OCI-LY1 (cell line): ENCODE measurements around the gene ACTR3C.

Source experiments
- H2AFZ ChIP-seq: fragments of 200-600 bp; sonication (generic), shearing (Covaris generic); 2 replicates; pipeline ENCODE4 v1.6.0; 2014; ENCODE audit warnings: antibody characterized with exemption, mild to moderate bottlenecking, low read length
- H3F3A ChIP-seq: fragments of 200-600 bp; sonication (generic), shearing (Covaris generic); 2 replicates; pipeline ENCODE4 v1.6.0; 2014; ENCODE audit warnings: mild to moderate bottlenecking, antibody characterized with exemption, low read length, moderate library complexity; ENCODE audit not compliant: insufficient read depth
- H3K27ac ChIP-seq: fragments of 200-600 bp; sonication (generic); 2 replicates; pipeline ENCODE4 v1.5.1; 2014; ENCODE audit warnings: low read length, mixed run types, mild to moderate bottlenecking, low read depth; ENCODE audit not compliant: poor library complexity, severe bottlenecking
- H3K27me3 ChIP-seq: fragments of 200-600 bp; sonication (generic); 2 replicates; pipeline ENCODE4 v1.6.0; 2014; ENCODE audit warnings: antibody characterized with exemption, mild to moderate bottlenecking, low read length, moderate library complexity; ENCODE audit not compliant: insufficient read depth
- H3K36me3 ChIP-seq: fragments of 200-600 bp; sonication (generic); 2 replicates; pipeline ENCODE4 v1.6.1; 2014; ENCODE audit warnings: mild to moderate bottlenecking, antibody characterized with exemption, low read length, moderate library complexity, mixed read lengths; ENCODE audit not compliant: insufficient read depth
- H3K4me1 ChIP-seq: fragments of 200-600 bp; sonication (generic); 2 replicates; pipeline ENCODE4 v1.5.1; 2014; ENCODE audit warnings: mild to moderate bottlenecking, low read length, moderate library complexity; ENCODE audit not compliant: insufficient read depth, severe bottlenecking
- H3K4me2 ChIP-seq: fragments of 200-600 bp; sonication (generic), shearing (Covaris generic); 2 replicates; pipeline ENCODE4 v1.6.1; 2014; ENCODE audit warnings: low read length
- H3K4me3 ChIP-seq: fragments of 200-600 bp; sonication (generic); 2 replicates; pipeline ENCODE4 v1.5.1; 2014; ENCODE audit warnings: low read length, low read depth, mild to moderate bottlenecking, mixed read lengths; ENCODE audit not compliant: poor library complexity, severe bottlenecking
- H3K79me2 ChIP-seq: fragments of 200-600 bp; shearing (Covaris generic); 2 replicates; pipeline ENCODE4 v1.6.1; 2016; ENCODE audit warnings: mixed run types, low read length, mixed read lengths; ENCODE audit not compliant: insufficient read depth
- H3K9ac ChIP-seq: fragments of 200-600 bp; sonication (generic), shearing (Covaris generic); 2 replicates; pipeline ENCODE4 v1.6.1; 2014; ENCODE audit warnings: mild to moderate bottlenecking, low read length, mixed read lengths
- H3K9me2 ChIP-seq: fragments of 200-600 bp; sonication (generic), shearing (Covaris generic); 2 replicates; pipeline ENCODE4 v1.6.1; 2014; ENCODE audit warnings: low read depth, mild to moderate bottlenecking, low read length, mixed read lengths
- H3K9me3 ChIP-seq: fragments of 200-600 bp; shearing (Covaris generic); 2 replicates; pipeline ENCODE4 v1.6.1; 2014; ENCODE audit warnings: low read length, mixed read lengths
- H4K20me1 ChIP-seq: fragments of 200-600 bp; sonication (generic), shearing (Covaris generic); 2 replicates; pipeline ENCODE4 v1.6.0; 2016; ENCODE audit warnings: mild to moderate bottlenecking, low read length; ENCODE audit not compliant: insufficient read depth
- EZH2 ChIP-seq: fragments of 200-600 bp; sonication (generic), shearing (Covaris generic); IDR thresholded peaks from 2 replicates; pipeline ENCODE4 v1.8.0; 2017; ENCODE audit warnings: borderline replicate concordance, mixed run types, mild to moderate bottlenecking, antibody characterized with exemption, low read length, moderate library complexity, mixed read lengths
- TF ChIP-seq, protein P1 (sequence below): fragments of 200-600 bp; sonication (generic), shearing (Covaris generic); IDR thresholded peaks from 2 replicates; pipeline ENCODE4 v1.5.1; 2017; ENCODE audit warnings: mild to moderate bottlenecking, antibody characterized with exemption, low read length, moderate library complexity, mixed read lengths

ACTR3C gene

GRCh38 chr7:150323682-150324372, 482 bp upstream of the ACTR3C start:
- H3K9ac ChIP-seq: peak overlapping the region; percentile 88
- H3K36me3 ChIP-seq: peaks cover 29% of the 10 kb centered on the region
- H3K79me2 ChIP-seq: no peaks in the 10 kb centered on the region
- peak overlapping the region; percentile 81 for H3K4me3 ChIP-seq
- H3K27ac ChIP-seq: peak overlapping the region; percentile 64
- H3K9me3 ChIP-seq: no peaks in the 10 kb centered on the region
- no peaks in the 10 kb centered on the region for H3K9me2 ChIP-seq
- peak overlapping the region; percentile 21; the same call in 1 of the 2 replicates for H2AFZ ChIP-seq
- H3F3A ChIP-seq: no peaks in the 10 kb centered on the region
- peaks cover 24% of the 10 kb centered on the region for H3K4me1 ChIP-seq
- H4K20me1 ChIP-seq: no peaks in the 10 kb centered on the region
- no peaks in the 10 kb centered on the region for H3K27me3 ChIP-seq
- H3K4me2 ChIP-seq: peak overlapping the region; percentile 93
- TF ChIP-seq EZH2: no peak
- TF ChIP-seq, protein P1, sequence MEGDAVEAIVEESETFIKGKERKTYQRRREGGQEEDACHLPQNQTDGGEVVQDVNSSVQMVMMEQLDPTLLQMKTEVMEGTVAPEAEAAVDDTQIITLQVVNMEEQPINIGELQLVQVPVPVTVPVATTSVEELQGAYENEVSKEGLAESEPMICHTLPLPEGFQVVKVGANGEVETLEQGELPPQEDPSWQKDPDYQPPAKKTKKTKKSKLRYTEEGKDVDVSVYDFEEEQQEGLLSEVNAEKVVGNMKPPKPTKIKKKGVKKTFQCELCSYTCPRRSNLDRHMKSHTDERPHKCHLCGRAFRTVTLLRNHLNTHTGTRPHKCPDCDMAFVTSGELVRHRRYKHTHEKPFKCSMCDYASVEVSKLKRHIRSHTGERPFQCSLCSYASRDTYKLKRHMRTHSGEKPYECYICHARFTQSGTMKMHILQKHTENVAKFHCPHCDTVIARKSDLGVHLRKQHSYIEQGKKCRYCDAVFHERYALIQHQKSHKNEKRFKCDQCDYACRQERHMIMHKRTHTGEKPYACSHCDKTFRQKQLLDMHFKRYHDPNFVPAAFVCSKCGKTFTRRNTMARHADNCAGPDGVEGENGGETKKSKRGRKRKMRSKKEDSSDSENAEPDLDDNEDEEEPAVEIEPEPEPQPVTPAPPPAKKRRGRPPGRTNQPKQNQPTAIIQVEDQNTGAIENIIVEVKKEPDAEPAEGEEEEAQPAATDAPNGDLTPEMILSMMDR: no peak

DNA sequence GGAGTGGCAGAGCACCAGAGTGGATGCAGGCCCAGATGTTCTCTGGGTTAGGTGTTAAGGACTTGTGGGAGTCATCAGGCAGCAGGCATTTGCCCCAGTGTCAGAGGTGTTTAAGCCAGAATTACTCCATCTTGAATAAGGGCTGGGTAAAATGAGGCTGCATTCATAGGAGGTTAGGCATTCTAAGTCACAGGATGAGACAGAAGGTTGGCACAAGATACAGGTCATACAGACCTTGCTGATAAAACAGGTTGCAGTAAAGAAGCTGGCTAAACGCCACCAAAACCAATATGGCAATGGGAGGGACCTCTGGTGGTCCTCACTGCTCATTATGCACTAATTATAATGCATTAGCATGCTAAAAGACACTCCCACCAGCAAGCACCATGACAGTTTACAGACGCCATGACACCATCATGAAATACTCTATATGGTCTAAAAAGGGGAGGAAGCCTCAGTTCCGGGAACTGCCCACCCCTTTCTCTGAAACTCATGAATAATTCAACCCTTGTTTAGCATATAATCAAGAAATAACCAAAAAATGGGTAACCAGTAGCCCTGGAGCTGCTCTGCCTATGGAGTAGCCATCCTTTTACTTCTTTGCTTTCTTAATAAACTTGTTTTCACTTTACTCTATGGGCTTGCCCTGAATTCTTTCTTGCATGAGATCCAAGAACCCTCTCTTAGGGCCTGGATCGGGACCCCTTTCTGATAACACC, 1.1 kb downstream of the ACTR3C start:
- no peaks in the 10 kb centered on the region for H3K9me2 ChIP-seq
- H3K9ac ChIP-seq: peak overlapping the region; percentile 88
- peak overlapping the region; percentile 93 for H3K4me2 ChIP-seq
- H3K79me2 ChIP-seq: no peaks in the 10 kb centered on the region
- H3K4me3 ChIP-seq: peak overlapping the region; percentile 81
- TF ChIP-seq, protein P1: no peak
- H3K27ac ChIP-seq: peak overlapping the region; percentile 64
- H2AFZ ChIP-seq: peak overlapping the region; percentile 15; the same call in 1 of the 2 replicates
- no peaks in the 10 kb centered on the region for H4K20me1 ChIP-seq
- H3F3A ChIP-seq: no peaks in the 10 kb centered on the region
- H3K9me3 ChIP-seq: no peaks in the 10 kb centered on the region
- H3K27me3 ChIP-seq: no peaks in the 10 kb centered on the region
- peaks cover 24% of the 10 kb centered on the region for H3K4me1 ChIP-seq
- peaks cover 21% of the 10 kb centered on the region for H3K36me3 ChIP-seq

DNA sequence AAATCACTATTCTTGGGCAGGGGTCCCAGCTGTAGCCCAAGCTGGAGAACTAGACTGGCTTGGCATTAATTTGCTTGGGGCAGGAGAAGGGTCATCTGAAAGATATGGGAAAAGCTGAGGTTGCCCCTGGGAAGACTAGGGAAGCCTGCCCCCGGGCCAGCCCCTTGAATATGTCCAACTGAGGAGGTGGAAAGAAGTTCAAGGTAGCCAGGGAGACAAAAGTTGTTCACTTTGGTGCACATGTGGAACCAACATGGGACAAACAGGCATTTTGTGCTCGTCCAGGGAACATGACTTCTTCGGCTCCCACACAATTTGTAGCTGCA, 1.6 kb downstream of the ACTR3C start:
- Histone ChIP-seq H3K36me3 (peaks cover 17% of the 10 kb centered on the region), H4K20me1 (no peaks in the 10 kb centered on the region), H3K4me1 (peaks cover 24% of the 10 kb centered on the region), H3K9me2 (no peaks in the 10 kb centered on the region), H3K4me2 (peak overlapping the region; percentile 93), H3K27me3 (no peaks in the 10 kb centered on the region), H3K4me3 (peak overlapping the region; percentile 81), H3K79me2 (no peaks in the 10 kb centered on the region), H2AFZ (no peak overlapping the region), H3F3A (no peaks in the 10 kb centered on the region), H3K27ac (no peak overlapping the region), H3K9me3 (no peaks in the 10 kb centered on the region), H3K9ac (no peak overlapping the region; the same call in 1 of the 2 replicates)
- no peak for TF ChIP-seq EZH2
